Measurements from ENCODE around the gene FOXK1. TPM values are rescaled to one million over a fixed set of nuclear protein-coding genes. Genes with fewer than 3 reads are reported as not detected.

FOXK1 gene
- total RNA-seq, 6 donors from 2014 or later: 25.1 to 40.7 (median 34.1) TPM

DNA sequence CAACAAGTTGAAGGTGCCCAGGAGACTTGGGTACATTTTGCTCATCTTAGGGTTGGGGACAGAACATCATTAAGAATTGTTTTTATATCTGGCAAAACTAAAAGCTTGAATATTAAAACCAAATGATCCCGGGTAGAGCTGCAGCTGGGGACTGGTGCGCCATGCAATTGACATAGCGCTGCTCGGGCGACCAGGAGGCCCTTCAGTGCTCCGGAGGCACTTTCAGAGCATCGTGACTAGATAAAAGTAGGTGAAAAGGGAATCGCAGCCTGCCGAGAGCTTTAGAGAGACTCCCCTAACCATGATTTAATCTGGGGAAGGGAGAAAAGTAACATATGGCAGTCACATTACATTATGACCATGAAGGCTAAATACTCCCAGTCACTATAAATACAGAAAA, 21.4 kb downstream of the FOXK1 start:
- no peaks in the 10 kb centered on the region for H3K9me3 ChIP-seq
- 95 to 96% methylated on average over 9 of the region's 9 CpGs for WGBS, 2 donors
- H3K36me3 ChIP-seq: no peaks in the 10 kb centered on the region
- H3K4me3 ChIP-seq: no peak overlapping the region
- peaks cover 40 to 86% (median 60%) of the 10 kb centered on the region in 4 donors for H3K4me1 ChIP-seq
- H3K27ac ChIP-seq: no peak overlapping the region
- no peaks in the 10 kb centered on the region for H3K27me3 ChIP-seq
- no peak for DNase-seq
- TF ChIP-seq, protein P1, sequence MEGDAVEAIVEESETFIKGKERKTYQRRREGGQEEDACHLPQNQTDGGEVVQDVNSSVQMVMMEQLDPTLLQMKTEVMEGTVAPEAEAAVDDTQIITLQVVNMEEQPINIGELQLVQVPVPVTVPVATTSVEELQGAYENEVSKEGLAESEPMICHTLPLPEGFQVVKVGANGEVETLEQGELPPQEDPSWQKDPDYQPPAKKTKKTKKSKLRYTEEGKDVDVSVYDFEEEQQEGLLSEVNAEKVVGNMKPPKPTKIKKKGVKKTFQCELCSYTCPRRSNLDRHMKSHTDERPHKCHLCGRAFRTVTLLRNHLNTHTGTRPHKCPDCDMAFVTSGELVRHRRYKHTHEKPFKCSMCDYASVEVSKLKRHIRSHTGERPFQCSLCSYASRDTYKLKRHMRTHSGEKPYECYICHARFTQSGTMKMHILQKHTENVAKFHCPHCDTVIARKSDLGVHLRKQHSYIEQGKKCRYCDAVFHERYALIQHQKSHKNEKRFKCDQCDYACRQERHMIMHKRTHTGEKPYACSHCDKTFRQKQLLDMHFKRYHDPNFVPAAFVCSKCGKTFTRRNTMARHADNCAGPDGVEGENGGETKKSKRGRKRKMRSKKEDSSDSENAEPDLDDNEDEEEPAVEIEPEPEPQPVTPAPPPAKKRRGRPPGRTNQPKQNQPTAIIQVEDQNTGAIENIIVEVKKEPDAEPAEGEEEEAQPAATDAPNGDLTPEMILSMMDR (IDR thresholded peaks at IDR 0.05): no peak
- ATAC-seq (ENCODE audit: low FRiP score in 2 of 2): no peak

DNA sequence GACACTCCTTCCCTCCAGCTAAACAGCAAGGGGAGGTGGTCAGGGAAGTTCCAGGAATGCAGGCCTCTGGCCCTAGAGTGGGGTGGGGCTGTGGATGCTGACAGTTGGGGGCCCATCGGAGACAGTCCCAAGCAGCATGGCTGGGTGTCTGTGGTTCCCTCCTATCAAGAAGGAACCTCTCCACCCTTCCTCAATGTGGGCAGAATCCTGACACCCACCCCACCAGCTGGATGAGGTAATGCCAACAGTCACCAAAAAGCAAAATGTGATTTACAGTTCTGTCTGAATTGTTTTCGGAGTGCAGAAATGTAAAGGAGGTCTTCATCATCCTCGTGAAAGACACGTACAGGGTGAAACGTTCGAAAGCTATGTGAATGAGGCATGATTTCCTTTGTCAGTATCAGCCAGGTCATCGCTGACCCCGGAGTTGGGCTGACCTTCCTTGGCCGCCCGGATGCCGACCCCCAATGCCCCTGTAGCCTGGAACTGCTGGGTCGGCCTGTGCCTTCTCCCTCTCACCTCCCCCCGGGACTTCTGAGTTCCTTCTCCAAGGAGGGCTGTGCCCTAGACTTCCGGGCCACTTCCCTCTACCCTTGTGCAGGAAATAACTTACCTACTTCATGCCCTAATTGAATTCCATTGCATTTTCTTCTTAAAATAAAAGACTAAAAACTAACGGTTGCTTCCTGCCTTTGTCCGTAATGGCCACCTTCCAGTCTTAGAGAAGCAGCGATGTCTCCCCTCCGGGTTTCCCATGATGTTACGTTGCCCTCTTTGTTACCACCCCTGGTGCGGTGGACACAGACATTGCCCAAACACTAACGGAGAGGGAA, 24.5 kb downstream of the FOXK1 start:
- Histone ChIP-seq H3K4me1 (peaks cover 35 to 68% (median 45%) of the 10 kb centered on the region in 4 donors), H3K27me3 (no peaks in the 10 kb centered on the region), H3K9me3 (no peaks in the 10 kb centered on the region), H3K27ac (peak overlapping the region; percentile 31 to 77 (median 53)), H3K4me3 (peak overlapping the region in 1 of 4 donors; percentile 15), H3K36me3 (no peaks in the 10 kb centered on the region)
- ATAC-seq (ENCODE audit: low FRiP score in 2 of 2): peak in 1 of 2 donors; percentile 23
- DNase-seq: no peak
- WGBS, 2 donors: 42 to 56% methylated on average over 21 of the region's 21 CpGs
- TF ChIP-seq POLR2A (IDR thresholded peaks at IDR 0.05) (no peak), POLR2AphosphoS5 (IDR thresholded peaks at IDR 0.05) (no peak), EP300 (IDR thresholded peaks at IDR 0.05) (no peak)
- TF ChIP-seq, protein P1 (IDR thresholded peaks at IDR 0.05): no peak

DNA sequence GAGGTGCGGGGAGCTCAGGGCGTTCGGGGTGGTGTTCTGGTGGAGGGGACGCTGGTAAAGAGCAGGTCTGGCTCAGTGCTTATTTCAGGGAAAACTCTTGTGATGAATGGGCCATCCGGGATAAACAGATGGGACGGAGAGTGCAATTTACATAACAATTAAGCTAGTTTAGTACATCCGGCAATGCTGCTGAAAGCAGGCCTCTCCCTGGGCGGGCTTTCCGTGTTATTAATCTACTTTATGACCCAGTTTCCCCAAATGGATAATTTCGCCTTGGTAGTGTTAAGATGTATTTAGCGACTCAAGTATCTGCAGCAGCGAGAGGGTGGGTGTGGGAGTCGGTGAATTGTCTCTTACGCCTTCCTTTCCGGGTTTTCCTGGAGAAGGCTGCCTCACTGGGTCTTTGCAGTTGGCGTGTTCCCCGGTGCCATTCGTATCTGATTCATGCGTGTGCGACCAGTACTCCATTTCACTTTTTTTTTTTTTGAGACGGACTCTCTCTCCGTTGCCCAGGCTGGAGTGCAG, 25.2 kb downstream of the FOXK1 start:
- no peak for DNase-seq
- H3K27me3 ChIP-seq: no peaks in the 10 kb centered on the region
- TF ChIP-seq POLR2A (IDR thresholded peaks at IDR 0.05) (no peak), EP300 (IDR thresholded peaks at IDR 0.05) (no peak), POLR2AphosphoS5 (IDR thresholded peaks at IDR 0.05) (no peak)
- TF ChIP-seq, protein P1 (IDR thresholded peaks at IDR 0.05): no peak
- peaks cover 41 to 69% (median 52%) of the 10 kb centered on the region in 4 donors for H3K4me1 ChIP-seq
- H3K36me3 ChIP-seq: no peaks in the 10 kb centered on the region
- peak overlapping the region; percentile 31 to 77 (median 53) for H3K27ac ChIP-seq
- ATAC-seq (ENCODE audit: low FRiP score in 2 of 2): no peak
- peak overlapping the region in 1 of 4 donors; percentile 15 for H3K4me3 ChIP-seq
- WGBS, 2 donors: 61 to 71% methylated on average over 22 of the region's 22 CpGs
- no peaks in the 10 kb centered on the region for H3K9me3 ChIP-seq

DNA sequence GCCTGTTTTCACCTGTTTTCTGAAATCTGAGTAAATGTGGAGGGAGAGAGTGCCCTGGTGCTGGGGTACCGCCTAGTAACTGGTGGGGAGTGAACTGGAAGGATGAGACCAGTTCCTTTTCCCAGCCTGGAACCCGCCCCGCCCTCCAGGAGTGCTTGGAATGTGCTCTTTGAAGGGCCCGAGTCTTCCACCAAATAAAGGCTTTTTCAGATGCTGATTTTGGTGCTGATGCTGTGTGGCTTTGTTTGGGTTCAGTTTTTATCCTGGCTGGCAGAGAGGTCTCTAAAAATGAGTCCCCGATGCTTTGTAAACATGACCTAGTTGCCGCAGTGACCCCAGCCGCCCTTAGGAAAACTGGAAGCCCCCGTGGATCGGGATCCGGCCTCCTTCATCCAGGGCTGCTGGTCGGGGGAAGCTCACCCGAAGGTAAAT, 25.9 kb downstream of the FOXK1 start:
- peaks cover 43 to 71% (median 56%) of the 10 kb centered on the region in 4 donors for H3K4me1 ChIP-seq
- DNase-seq (no peak), ATAC-seq (ENCODE audit: low FRiP score in 2 of 2) (no peak)
- H3K9me3 ChIP-seq: no peaks in the 10 kb centered on the region
- peak overlapping the region in 3 of 4 donors; percentile 31 to 77 (median 74) for H3K27ac ChIP-seq
- no peaks in the 10 kb centered on the region for H3K27me3 ChIP-seq
- 87 to 88% methylated on average over 10 to 12 of the region's 12 CpGs for WGBS, 2 donors
- no peak for TF ChIP-seq POLR2A (IDR thresholded peaks at IDR 0.05)
- no peak overlapping the region for H3K4me3 ChIP-seq
- no peaks in the 10 kb centered on the region for H3K36me3 ChIP-seq

DNA sequence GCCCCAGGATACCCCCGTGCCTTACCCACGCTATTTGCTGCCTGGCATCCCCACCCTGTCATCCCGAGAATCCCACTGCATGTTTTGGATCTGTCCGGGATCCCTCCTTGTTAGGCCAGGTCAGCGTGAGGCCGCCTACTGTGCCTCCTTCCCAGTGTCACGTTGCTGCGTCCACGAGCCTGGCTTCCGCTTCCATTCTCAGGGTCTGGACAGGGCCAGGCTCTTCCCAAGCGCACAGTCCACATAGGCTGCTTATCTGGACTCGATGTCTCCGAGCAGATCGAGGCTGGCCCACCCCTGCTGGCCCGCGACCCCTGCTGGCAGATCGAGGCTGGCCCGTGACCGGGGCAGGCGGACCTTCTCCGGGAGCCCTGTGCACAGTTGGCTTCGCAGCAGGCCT, 27.1 kb downstream of the FOXK1 start:
- 95 to 96% methylated on average over 16 to 22 of the region's 22 CpGs for WGBS, 2 donors
- Histone ChIP-seq H3K27ac (no peak overlapping the region), H3K36me3 (no peaks in the 10 kb centered on the region), H3K4me1 (peaks cover 50 to 72% (median 62%) of the 10 kb centered on the region in 4 donors), H3K9me3 (no peaks in the 10 kb centered on the region), H3K27me3 (no peaks in the 10 kb centered on the region), H3K4me3 (no peak overlapping the region)
- DNase-seq (peak in 1 of 2 donors; percentile 78), ATAC-seq (ENCODE audit: low FRiP score in 2 of 2) (no peak)
- TF ChIP-seq, protein P1 (IDR thresholded peaks at IDR 0.05): no peak
- TF ChIP-seq POLR2A (IDR thresholded peaks at IDR 0.05) (no peak), POLR2AphosphoS5 (IDR thresholded peaks at IDR 0.05) (no peak), EP300 (IDR thresholded peaks at IDR 0.05) (no peak)

Data from upper lobe of left lung (tissue), 6 donors.